Peyer's patch (tissue), 4 donors: ENCODE measurements around the gene CASZ1. TPM values are rescaled to one million over a fixed set of nuclear protein-coding genes. Genes with fewer than 3 reads are reported as not detected.

Experiments
- DNase-seq, 3 donors: peaks; one replicate each; pipeline ENCODE4 v3.0.0-alpha.2; 2017 to 2019
- H3K27ac ChIP-seq, 4 donors: fragments of 200-600 bp; sonication (generic); one replicate each; pipeline ENCODE4 v1.5.1; 2016 to 2019
- H3K27me3 ChIP-seq, 2 donors: fragments of 200-600 bp; sonication (generic); one replicate each; pipeline ENCODE4 v1.5.1; 2019
- H3K36me3 ChIP-seq, 3 donors: fragments of 200-600 bp; sonication (generic); one replicate each; pipeline ENCODE4 v1.5.1; 2016 to 2019
- H3K4me1 ChIP-seq, 4 donors: fragments of 200-600 bp; sonication (generic); one replicate each; pipeline ENCODE4 v1.5.1; 2016 to 2019
- H3K4me3 ChIP-seq, 4 donors: fragments of 200-600 bp; sonication (generic); 1 replicate in 3 of 4; 2 replicates in 1 of 4; pipeline ENCODE4 v1.5.1; 2016 to 2019; ENCODE audit warnings: mild to moderate bottlenecking in 1 of 4
- H3K9me3 ChIP-seq, 4 donors: fragments of 200-600 bp; sonication (generic); one replicate each; pipeline ENCODE4 v1.5.1; 2016 to 2019; ENCODE audit warnings: mild to moderate bottlenecking in 1 of 4
- POLR2A ChIP-seq, 2 donors: fragments of 450-650 bp; IDR thresholded peaks; one replicate each; pipeline ENCODE4 v1.5.1; 2017; ENCODE audit warnings: antibody characterized with exemption in 2 of 2, mild to moderate bottlenecking in 2 of 2, moderate library complexity in 2 of 2
- total RNA-seq, 4 donors: library from RNA; depleted of rRNA; stranded (reverse); fragments of >200 nt; gene quantifications; one replicate each; pipeline ENCODE4 v1.1.0, GENCODE V29; 2016
- TF ChIP-seq, protein P1 (sequence below), 6 experiments: fragments of 450-650 bp in 4 of 6; fragments of 200-600 bp in 2 of 6; sonication (generic) in 1 of 6; IDR thresholded peaks; one replicate each; pipeline ENCODE4 v1.5.1; 2017 to 2019; ENCODE audit warnings: antibody characterized with exemption in 6 of 6, mild to moderate bottlenecking in 3 of 6, moderate library complexity in 1 of 6

CASZ1 gene
- total RNA-seq, 4 donors from 2014 or later = 87.5 to 165 (median 137) TPM

DNA sequence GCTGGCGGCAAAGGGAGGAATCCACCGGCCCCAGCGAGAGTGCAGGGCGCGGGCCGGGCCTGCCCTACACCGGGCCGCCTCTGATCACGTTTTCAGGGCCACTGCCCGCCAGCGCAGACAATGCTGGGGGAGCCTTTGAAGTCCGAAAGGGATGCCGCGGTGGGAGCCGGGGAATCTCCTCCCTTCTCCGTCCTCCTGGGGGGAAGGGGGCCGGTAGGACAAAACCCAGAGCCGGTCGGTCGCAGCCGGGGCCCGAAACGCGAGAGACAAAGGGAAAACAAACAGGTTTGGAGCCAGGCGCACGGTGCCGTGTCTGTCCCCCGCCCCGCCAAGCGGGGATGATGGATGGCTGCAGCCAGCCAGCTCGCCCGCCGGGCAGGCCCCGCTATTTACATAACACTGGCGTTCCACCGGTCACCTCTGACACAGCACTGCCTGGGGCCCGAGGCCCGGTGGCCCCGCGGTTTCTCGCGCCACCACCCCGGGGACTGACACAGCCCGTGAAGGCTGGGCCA, 92.0 kb downstream of the CASZ1 start:
- no peaks in the 10 kb centered on the region for H3K9me3 ChIP-seq
- H3K4me1 ChIP-seq = no peaks in the 10 kb centered on the region
- TF ChIP-seq POLR2A (IDR thresholded peaks at IDR 0.05) = no peak
- TF ChIP-seq, protein P1, sequence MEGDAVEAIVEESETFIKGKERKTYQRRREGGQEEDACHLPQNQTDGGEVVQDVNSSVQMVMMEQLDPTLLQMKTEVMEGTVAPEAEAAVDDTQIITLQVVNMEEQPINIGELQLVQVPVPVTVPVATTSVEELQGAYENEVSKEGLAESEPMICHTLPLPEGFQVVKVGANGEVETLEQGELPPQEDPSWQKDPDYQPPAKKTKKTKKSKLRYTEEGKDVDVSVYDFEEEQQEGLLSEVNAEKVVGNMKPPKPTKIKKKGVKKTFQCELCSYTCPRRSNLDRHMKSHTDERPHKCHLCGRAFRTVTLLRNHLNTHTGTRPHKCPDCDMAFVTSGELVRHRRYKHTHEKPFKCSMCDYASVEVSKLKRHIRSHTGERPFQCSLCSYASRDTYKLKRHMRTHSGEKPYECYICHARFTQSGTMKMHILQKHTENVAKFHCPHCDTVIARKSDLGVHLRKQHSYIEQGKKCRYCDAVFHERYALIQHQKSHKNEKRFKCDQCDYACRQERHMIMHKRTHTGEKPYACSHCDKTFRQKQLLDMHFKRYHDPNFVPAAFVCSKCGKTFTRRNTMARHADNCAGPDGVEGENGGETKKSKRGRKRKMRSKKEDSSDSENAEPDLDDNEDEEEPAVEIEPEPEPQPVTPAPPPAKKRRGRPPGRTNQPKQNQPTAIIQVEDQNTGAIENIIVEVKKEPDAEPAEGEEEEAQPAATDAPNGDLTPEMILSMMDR (IDR thresholded peaks at IDR 0.05) = no peak
- no peak overlapping the region for H3K27ac ChIP-seq
- no peak for DNase-seq
- no peak overlapping the region for H3K4me3 ChIP-seq
- peaks cover 0 to 13% (median 0%) of the 10 kb centered on the region in 3 donors for H3K36me3 ChIP-seq
- H3K27me3 ChIP-seq = no peaks in the 10 kb centered on the region

DNA sequence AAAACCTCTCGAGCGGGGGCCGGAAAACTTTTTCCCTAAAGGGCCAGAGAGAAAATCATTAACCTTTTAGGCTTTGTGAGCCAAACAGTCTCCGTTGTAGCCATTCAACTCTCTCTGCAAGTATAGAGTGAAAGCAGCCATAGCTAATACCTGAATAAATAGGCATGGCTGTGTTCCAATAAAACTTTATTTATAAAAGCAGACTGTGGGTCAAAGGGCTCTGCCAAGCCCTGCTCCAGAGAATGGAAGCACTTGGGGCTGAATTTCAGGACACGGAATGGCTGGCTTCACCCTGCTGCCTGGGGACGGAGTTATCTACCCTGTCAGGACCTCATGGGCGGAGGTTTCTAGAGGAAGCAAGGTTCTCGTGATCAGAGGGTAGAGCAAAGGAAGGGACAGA, 92.7 kb downstream of the CASZ1 start:
- H3K27me3 ChIP-seq = no peaks in the 10 kb centered on the region
- peaks cover 0 to 14% (median 0%) of the 10 kb centered on the region in 3 donors for H3K36me3 ChIP-seq
- no peak overlapping the region for H3K4me3 ChIP-seq
- DNase-seq = no peak
- H3K9me3 ChIP-seq = no peaks in the 10 kb centered on the region
- H3K4me1 ChIP-seq = no peaks in the 10 kb centered on the region
- no peak for TF ChIP-seq POLR2A (IDR thresholded peaks at IDR 0.05)
- TF ChIP-seq, protein P1 (IDR thresholded peaks at IDR 0.05) = no peak
- no peak overlapping the region for H3K27ac ChIP-seq

DNA sequence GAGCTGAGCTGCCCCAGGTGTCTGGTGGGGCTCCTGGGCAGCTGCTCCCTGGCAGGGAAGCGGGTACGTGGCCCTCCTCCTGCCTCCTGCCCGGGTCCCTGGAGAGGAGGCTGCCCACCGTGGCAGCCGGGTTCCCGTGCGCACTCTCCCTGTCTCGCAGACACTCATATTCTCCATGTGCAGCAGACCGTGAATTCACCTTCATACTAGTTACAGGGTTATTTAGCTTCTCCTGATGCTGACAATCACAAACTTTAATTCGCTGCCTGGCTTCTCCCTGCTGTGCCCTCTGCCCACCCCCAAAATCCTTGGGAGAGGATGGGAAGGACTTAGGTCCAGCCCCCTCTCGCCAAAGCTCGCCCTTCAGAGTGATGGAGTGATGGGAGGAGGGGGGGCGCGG, 95.3 kb downstream of the CASZ1 start:
- no peak overlapping the region for H3K4me3 ChIP-seq
- TF ChIP-seq, protein P1 (IDR thresholded peaks at IDR 0.05) = no peak
- peaks cover 0 to 8% (median 0%) of the 10 kb centered on the region in 4 donors for H3K4me1 ChIP-seq
- no peak for DNase-seq
- peaks cover 0 to 17% (median 0%) of the 10 kb centered on the region in 3 donors for H3K36me3 ChIP-seq
- H3K9me3 ChIP-seq = no peaks in the 10 kb centered on the region
- H3K27me3 ChIP-seq = no peaks in the 10 kb centered on the region
- no peak overlapping the region for H3K27ac ChIP-seq

DNA sequence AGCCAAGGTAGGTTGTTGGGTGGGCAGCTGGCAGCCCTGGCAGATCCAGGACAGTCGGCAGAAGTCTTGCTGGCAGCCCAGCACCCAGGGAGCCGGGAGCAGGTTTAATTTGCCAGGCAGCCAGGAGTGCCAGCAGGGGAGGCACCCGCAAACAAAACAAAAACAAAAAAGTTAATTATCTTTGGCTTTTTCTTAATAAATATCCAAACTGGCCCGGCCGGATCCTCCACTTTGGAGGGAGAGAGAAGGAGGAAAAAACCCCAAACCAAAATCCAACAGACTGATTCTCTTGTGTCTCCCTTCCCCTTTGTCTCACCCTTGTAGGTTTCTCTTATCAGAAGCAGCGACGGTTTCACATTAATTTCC, 97.0 kb downstream of the CASZ1 start:
- DNase-seq = no peak
- Histone ChIP-seq H3K27ac (no peak overlapping the region), H3K9me3 (no peaks in the 10 kb centered on the region), H3K36me3 (peaks cover 0 to 6% (median 0%) of the 10 kb centered on the region in 3 donors), H3K27me3 (no peaks in the 10 kb centered on the region), H3K4me3 (no peak overlapping the region), H3K4me1 (peaks cover 0 to 15% (median 0%) of the 10 kb centered on the region in 4 donors)
- TF ChIP-seq POLR2A (IDR thresholded peaks at IDR 0.05) = no peak
- TF ChIP-seq, protein P1 (IDR thresholded peaks at IDR 0.05) = no peak

DNA sequence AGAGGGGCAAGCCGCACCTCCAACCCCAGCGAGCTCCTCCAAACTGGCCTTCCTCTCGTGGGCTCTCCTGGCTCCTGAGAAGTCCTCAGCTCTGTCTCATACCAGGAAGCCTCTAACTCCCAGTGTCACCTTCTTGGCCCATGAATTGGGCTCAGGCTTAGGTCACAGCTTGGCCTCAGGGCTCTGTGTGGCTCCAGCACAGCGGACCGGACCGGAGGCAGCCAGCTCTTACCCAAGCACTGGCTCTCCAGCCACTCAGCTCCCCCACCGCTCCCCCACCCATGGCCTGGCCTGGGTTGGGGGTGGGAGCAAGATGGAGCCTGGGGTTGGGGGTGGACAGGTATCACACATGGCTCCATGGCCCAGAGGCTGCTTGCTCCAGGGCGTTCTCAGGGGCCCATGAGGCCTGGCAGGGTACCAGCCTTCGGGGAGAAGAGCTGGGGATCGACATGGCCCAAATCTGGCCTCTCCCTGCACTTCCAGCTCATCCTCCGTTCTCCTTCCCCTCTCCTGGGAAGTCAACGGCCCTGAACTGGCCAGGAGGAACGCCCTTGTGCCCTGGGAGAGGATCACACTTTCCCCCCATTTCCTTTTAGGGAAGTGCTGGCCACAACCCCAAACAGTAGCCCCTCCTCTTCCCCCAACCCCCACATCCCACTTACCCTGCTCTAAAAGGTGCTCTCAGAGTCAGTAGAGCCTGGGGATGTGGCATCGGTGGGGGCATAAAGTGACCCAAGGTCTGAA, 97.5 kb downstream of the CASZ1 start:
- Histone ChIP-seq H3K4me3 (no peak overlapping the region), H3K9me3 (no peaks in the 10 kb centered on the region), H3K27me3 (no peaks in the 10 kb centered on the region), H3K4me1 (peaks cover 0 to 15% (median 0%) of the 10 kb centered on the region in 4 donors), H3K36me3 (peaks cover 0 to 4% (median 0%) of the 10 kb centered on the region in 3 donors), H3K27ac (no peak overlapping the region)
- TF ChIP-seq, protein P1 (IDR thresholded peaks at IDR 0.05) = no peak
- TF ChIP-seq POLR2A (IDR thresholded peaks at IDR 0.05) = no peak
- no peak for DNase-seq
